Kidney (tissue), 14 donors: ENCODE results near the gene KDM1A. TPM values are rescaled to one million over a fixed set of nuclear protein-coding genes. Genes with fewer than 3 reads are reported as not detected.

Source experiments
- DNase-seq, 5 donors: peaks; one replicate each; pipeline ENCODE4 v3.0.0-alpha.2; 2013 to 2020
- FAIRE-seq: peaks from 2 replicates; lab custom pipeline; 2012; peaks lifted over from hg19 to GRCh38; lab: Jason Lieb, UNC
- H3K27ac ChIP-seq, 2 donors: one replicate each; pipeline ENCODE4 v1.7.0; 2013; ENCODE audit warnings: low read depth in 2 of 2, low read length in 2 of 2, inconsistent platforms in 1 of 2
- H3K27me3 ChIP-seq: one replicate; pipeline ENCODE4 v1.7.1; 2013; ENCODE audit warnings: low read length, inconsistent platforms; ENCODE audit not compliant: control insufficient read depth, insufficient read depth
- H3K36me3 ChIP-seq, 3 donors: one replicate each; pipeline versions ENCODE4 v1.7.0 to v1.7.1; 2013; ENCODE audit warnings: low read length in 3 of 3, control low read depth in 1 of 3, inconsistent platforms in 1 of 3; ENCODE audit not compliant: insufficient read depth in 3 of 3, control insufficient read depth in 2 of 3
- H3K4me1 ChIP-seq, 3 donors: one replicate each; pipeline versions ENCODE4 v1.7.0 to v1.7.1; 2013; ENCODE audit warnings: low read length in 3 of 3, inconsistent platforms in 1 of 3, low read depth in 1 of 3; ENCODE audit not compliant: control insufficient read depth in 2 of 3, insufficient read depth in 2 of 3
- H3K4me3 ChIP-seq, 3 donors: one replicate each; pipeline versions ENCODE4 v1.7.0 to v1.8.1; 2013; ENCODE audit warnings: low read length in 3 of 3, control low read depth in 1 of 3, inconsistent platforms in 1 of 3
- H3K9ac ChIP-seq, 3 donors: one replicate each; pipeline versions ENCODE4 v1.7.0 to v1.7.1; 2013; ENCODE audit warnings: low read length in 3 of 3, control low read depth in 1 of 3, inconsistent platforms in 1 of 3
- H3K9me3 ChIP-seq, 3 donors: one replicate each; pipeline versions ENCODE4 v1.7.0 to v1.7.1; 2013; ENCODE audit warnings: low read length in 3 of 3, control low read depth in 1 of 3, inconsistent platforms in 1 of 3; ENCODE audit not compliant: control insufficient read depth in 2 of 3, insufficient read depth in 1 of 3
- intact Hi-C: fragments of 100-400 bp; cut with DNase I; formaldehyde crosslinking; loops from one replicate; pipeline ENCODE4 v1.11.1; 2022
- polyA plus RNA-seq: library from polyadenylated mRNA; stranded (reverse); fragments of 350-450 nt; fragmentation: Illumina TruSeq; extraction: RNeasy Lipid Tissue Mini Kit (QIAGEN cat#74804); gene quantifications from one replicate; pipeline ENCODE4 v1.2.3, GENCODE V29; 2014; ENCODE audit warnings: low read depth, low replicate concordance; ENCODE audit not compliant: insufficient read depth
- total RNA-seq: library from RNA; stranded (reverse); fragmentation: NEBNext Ultra II Directional; extraction: Animal tissue kit (Norgen Biotek cat#: 25700); gene quantifications from one replicate; pipeline ENCODE4 v1.2.1, GENCODE V29; 2021
- TF ChIP-seq, protein P1 (sequence below): IDR thresholded peaks from 3 replicates; pipeline ENCODE4 v1.5.1; 2012; ENCODE audit warnings: mild to moderate bottlenecking, moderate library complexity, borderline replicate concordance; ENCODE audit not compliant: insufficient read depth; ENCODE audit errors: extremely low read depth
- donor health status: control.
- donor health status: control.
- donor health status: control.
- donor health status: control.
- donor health status: control.
- donor health status: DM: yes; HTN: yes; CAD: no.
- donor health status: Normal renal cell carcinoma (clear cell type).

KDM1A gene
- total and polyA plus RNA-seq, 2 donors from 2014 or later = 33.3 to 54.4 TPM

- no peak overlapping the region for H3K9ac ChIP-seq
- DNase-seq (no peak), FAIRE-seq (no peak)
- intact Hi-C loops = no loop called here
- TF ChIP-seq, protein P1, sequence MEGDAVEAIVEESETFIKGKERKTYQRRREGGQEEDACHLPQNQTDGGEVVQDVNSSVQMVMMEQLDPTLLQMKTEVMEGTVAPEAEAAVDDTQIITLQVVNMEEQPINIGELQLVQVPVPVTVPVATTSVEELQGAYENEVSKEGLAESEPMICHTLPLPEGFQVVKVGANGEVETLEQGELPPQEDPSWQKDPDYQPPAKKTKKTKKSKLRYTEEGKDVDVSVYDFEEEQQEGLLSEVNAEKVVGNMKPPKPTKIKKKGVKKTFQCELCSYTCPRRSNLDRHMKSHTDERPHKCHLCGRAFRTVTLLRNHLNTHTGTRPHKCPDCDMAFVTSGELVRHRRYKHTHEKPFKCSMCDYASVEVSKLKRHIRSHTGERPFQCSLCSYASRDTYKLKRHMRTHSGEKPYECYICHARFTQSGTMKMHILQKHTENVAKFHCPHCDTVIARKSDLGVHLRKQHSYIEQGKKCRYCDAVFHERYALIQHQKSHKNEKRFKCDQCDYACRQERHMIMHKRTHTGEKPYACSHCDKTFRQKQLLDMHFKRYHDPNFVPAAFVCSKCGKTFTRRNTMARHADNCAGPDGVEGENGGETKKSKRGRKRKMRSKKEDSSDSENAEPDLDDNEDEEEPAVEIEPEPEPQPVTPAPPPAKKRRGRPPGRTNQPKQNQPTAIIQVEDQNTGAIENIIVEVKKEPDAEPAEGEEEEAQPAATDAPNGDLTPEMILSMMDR = no peak
- no peaks in the 10 kb centered on the region for H3K27me3 ChIP-seq
- no peaks in the 10 kb centered on the region for H3K4me1 ChIP-seq
- H3K36me3 ChIP-seq = peaks cover 10 to 50% (median 18%) of the 10 kb centered on the region in 3 donors
- no peak overlapping the region for H3K27ac ChIP-seq
- H3K9me3 ChIP-seq = no peaks in the 10 kb centered on the region
- H3K4me3 ChIP-seq = no peak overlapping the region
These were observed 54.7 kb downstream of the KDM1A start for GRCh38 chr1:23074012-23074411.

DNA sequence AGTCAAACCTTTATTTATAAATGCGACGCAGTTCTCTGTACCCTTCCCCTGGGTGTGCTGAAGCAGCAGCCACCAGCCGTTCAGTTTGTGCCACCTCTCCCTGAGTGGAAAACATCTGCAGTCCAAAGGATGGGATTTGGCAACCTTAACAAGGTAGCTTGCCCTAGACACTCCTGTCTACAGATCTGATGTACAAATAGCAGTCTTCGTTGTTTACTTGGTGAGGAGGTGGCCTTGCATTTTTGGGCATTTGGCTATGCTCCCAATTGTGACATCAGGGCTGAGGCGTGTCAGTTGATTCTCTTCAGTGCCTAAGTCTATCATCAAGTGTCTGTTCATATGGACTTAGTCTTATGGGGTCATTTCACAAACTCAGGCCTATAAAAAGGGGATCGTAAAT lies 59.8 kb downstream of the KDM1A start:
- Histone ChIP-seq H3K4me1 (no peaks in the 10 kb centered on the region), H3K27me3 (no peaks in the 10 kb centered on the region), H3K27ac (no peak overlapping the region), H3K36me3 (peaks cover 10 to 51% (median 24%) of the 10 kb centered on the region in 3 donors), H3K9ac (no peak overlapping the region), H3K9me3 (no peaks in the 10 kb centered on the region), H3K4me3 (no peak overlapping the region)
- DNase-seq (no peak), FAIRE-seq (no peak)
- intact Hi-C loops = no loop called here
- TF ChIP-seq, protein P1 = no peak

GRCh38 chr1:23080885-23081284 lies 61.6 kb downstream of the KDM1A start:
- no peaks in the 10 kb centered on the region for H3K4me1 ChIP-seq
- H3K27ac ChIP-seq = no peak overlapping the region
- DNase-seq = no peak
- H3K4me3 ChIP-seq = no peak overlapping the region
- H3K9me3 ChIP-seq = no peaks in the 10 kb centered on the region
- no peak overlapping the region for H3K9ac ChIP-seq
- no peak for FAIRE-seq
- no peaks in the 10 kb centered on the region for H3K27me3 ChIP-seq
- TF ChIP-seq, protein P1 = no peak
- intact Hi-C loops = no loop called here
- H3K36me3 ChIP-seq = peaks cover 8 to 60% (median 30%) of the 10 kb centered on the region in 3 donors

- no peaks in the 10 kb centered on the region for H3K27me3 ChIP-seq
- no peak overlapping the region for H3K27ac ChIP-seq
- peaks cover 8 to 60% (median 33%) of the 10 kb centered on the region in 3 donors for H3K36me3 ChIP-seq
- no peaks in the 10 kb centered on the region for H3K9me3 ChIP-seq
- intact Hi-C loops = no loop called here
- DNase-seq (no peak), FAIRE-seq (no peak)
- no peaks in the 10 kb centered on the region for H3K4me1 ChIP-seq
- TF ChIP-seq, protein P1 = no peak
- H3K9ac ChIP-seq = no peak overlapping the region
- H3K4me3 ChIP-seq = no peak overlapping the region
These were observed 62.1 kb downstream of the KDM1A start for GRCh38 chr1:23081376-23081775.
